A549 treated with RU486 at 1 μM for 4 hours (cell line): ENCODE measurements around the gene IRS4. TPM values are rescaled to one million over a fixed set of nuclear protein-coding genes. Genes with fewer than 3 reads are reported as not detected.

ENCODE experiments used
- total RNA-seq: library from RNA; stranded (reverse); fragments of 200-300 nt; extraction: Qiagen RNA extraction; gene quantifications from 5 replicates; pipeline ENCODE4 v1.2.3, GENCODE V29; 2022; ENCODE audit warnings: low read depth

The IRS4 gene
- total RNA-seq, result 0.03 to 0.05 TPM in 2 of 5 replicates, not detected in the others

DNA sequence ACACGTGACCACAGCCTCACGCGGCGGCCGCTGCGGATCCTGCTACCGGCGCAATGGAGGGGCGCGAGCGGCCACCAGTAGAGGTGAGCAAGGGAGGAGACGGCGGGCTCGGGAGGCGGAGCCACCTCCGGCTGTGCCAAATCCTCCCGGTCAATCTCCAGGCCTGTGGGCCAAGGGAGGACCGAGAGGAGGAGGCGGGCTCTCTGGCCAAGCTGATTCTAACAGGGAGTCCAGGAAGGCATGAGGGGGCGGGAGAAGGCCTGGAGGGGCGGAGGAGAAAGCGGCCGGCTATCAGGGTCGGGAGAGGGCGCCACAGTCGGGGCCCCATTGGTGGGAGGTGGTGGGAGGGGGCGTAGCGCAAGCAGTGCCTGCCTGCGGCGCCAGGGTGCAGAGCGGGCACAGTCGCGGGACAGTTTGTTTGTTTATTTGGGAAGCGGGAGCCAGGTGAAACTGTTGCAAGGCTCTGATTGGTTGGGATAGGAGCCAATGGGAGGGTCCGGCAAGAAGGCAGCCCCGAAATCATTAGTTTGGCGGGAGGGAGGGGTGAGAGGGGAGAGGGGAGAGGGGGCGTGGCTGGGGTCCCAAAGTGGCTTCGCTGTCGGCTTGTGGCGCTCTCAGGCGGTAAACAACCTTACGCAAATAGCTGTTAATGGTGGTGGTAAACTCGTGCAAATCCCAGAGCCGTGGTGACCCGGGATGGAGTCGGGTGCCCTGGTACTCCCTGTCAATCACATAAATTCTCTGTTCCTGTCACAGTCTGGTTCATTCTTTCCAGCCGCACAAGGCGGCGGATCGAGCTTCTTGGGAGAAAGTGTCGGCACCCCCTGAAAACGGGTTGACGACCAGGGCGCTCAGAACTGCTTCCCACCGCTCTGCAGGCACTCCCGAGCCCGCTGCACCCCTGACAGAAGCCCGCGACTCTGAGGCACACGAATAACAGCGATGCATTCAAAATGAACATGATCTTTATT, at the start of gene IRS4:
IRS4 (minus strand) TSS at position 55 of the 971 bp plus-strand sequence.

